SH-SY5Y (cell line): ENCODE measurements around the gene ABCA10.

Source experiments
- GATA2 ChIP-seq: IDR thresholded peaks from 2 replicates; pipeline ENCODE4 v1.6.1; 2011; ENCODE audit warnings: mild to moderate bottlenecking, low read depth, low read length
- GATA3 ChIP-seq: IDR thresholded peaks from 2 replicates; pipeline ENCODE4 v1.6.1; 2011; ENCODE audit warnings: low read depth, mild to moderate bottlenecking, low read length, moderate library complexity

GRCh38 chr17:69144331-69145255 is 84.0 kb downstream of the ABCA10 start:
- TF ChIP-seq GATA3 (no peak), GATA2 (no peak)
